Left renal pelvis (tissue), 4 donors: ENCODE data around the gene ZBTB48. TPM values are rescaled to one million over a fixed set of nuclear protein-coding genes. Genes with fewer than 3 reads are reported as not detected.
"Not testable (repeated sequence)": the region's sequence is repeated elsewhere in the genome, so short reads cannot be mapped to it uniquely, and the experiment has no call there.

Experiments used
- DNase-seq, 4 donors: peaks; one replicate each; pipeline ENCODE4 v3.0.0-alpha.2; 2013; ENCODE audit warnings: low read depth in 4 of 4, low spot score in 3 of 4
- polyA plus RNA-seq, 4 donors: library from polyadenylated mRNA; unstranded; fragments of 120-200 nt; gene quantifications; one replicate each; pipeline ENCODE4 v1.2.1, GENCODE V29; 2013; ENCODE audit not compliant: insufficient read length in 4 of 4

ZBTB48 gene
- polyA plus RNA-seq, 4 donors, result 19.3 to 50.7 (median 27.3) TPM

- no peak for DNase-seq
These were observed 10.3 kb downstream of the ZBTB48 start for GRCh38 chr1:6590046-6590445.

GRCh38 chr1:6591222-6591621 lies 11.4 kb downstream of the ZBTB48 start:
- DNase-seq, result no peak

GRCh38 chr1:6591644-6592043 lies 11.8 kb downstream of the ZBTB48 start:
- DNase-seq, result no peak

- no peak for DNase-seq
These were observed 12.6 kb downstream of the ZBTB48 start for GRCh38 chr1:6592441-6592840.

GRCh38 chr1:6592865-6593593 lies 13.2 kb downstream of the ZBTB48 start:
- DNase-seq, result no peak

- DNase-seq, result no peak
These were observed 14.0 kb downstream of the ZBTB48 start for GRCh38 chr1:6593810-6594209.

GRCh38 chr1:6594977-6595740 lies 15.4 kb downstream of the ZBTB48 start:
- no peak for DNase-seq

GRCh38 chr1:6596351-6596750 lies 16.6 kb downstream of the ZBTB48 start:
- DNase-seq, result no peak

- no peak for DNase-seq
These were observed 17.3 kb downstream of the ZBTB48 start for GRCh38 chr1:6596886-6597776.

- DNase-seq, result no peak
These were observed 18.0 kb downstream of the ZBTB48 start for GRCh38 chr1:6597777-6598131.

GRCh38 chr1:6599141-6599975 lies 19.6 kb downstream of the ZBTB48 start:
- DNase-seq, result no peak

- DNase-seq, result not testable (repeated sequence)
These were observed 20.2 kb downstream of the ZBTB48 start for GRCh38 chr1:6599991-6600390.

- no peak for DNase-seq
These were observed 20.7 kb downstream of the ZBTB48 start for GRCh38 chr1:6600410-6601048.

- no peak for DNase-seq
These were observed 21.5 kb downstream of the ZBTB48 start for GRCh38 chr1:6601049-6601922.

- DNase-seq, result no peak
These were observed 22.3 kb downstream of the ZBTB48 start for GRCh38 chr1:6601923-6602668.

GRCh38 chr1:6602669-6603237 lies 23.0 kb downstream of the ZBTB48 start, which contains the start of gene KLHL21:
TSS of gene KLHL21 (minus strand) at chr1:6602869. CDS start at chr1:6602817, 52 bp downstream.
- peak in 1 of 4 donors; percentile 70 for DNase-seq

GRCh38 chr1:6603238-6603914 lies 23.6 kb downstream of the ZBTB48 start:
- DNase-seq, result peak in 2 of 4 donors; percentile 42 to 53
